T-helper 2 cell treated with Interferon-gamma antibody and Interleukin-4, amounts not matched to agents 5 μg/mL and 100 μg/mL, for 36 hours (primary cell): Measurements from ENCODE around the gene HIPK2.

Experiments used
- DNase-seq: peaks from one replicate; pipeline ENCODE4 v3.0.0; 2021; ENCODE audit warnings: low spot score
- H3K27ac Mint-ChIP-seq: one replicate; pipeline ENCODE4 v1.8.0; 2021; ENCODE audit warnings: mild to moderate bottlenecking, mixed read lengths
- H3K27me3 Mint-ChIP-seq: one replicate; pipeline ENCODE4 v1.8.0; 2021; ENCODE audit warnings: low read depth, mixed read lengths
- H3K36me3 Mint-ChIP-seq: one replicate; pipeline ENCODE4 v1.8.0; 2021; ENCODE audit warnings: low read depth, mixed read lengths
- H3K4me1 Mint-ChIP-seq: one replicate; pipeline ENCODE4 v1.8.0; 2021; ENCODE audit warnings: low read depth, mixed read lengths
- H3K4me3 Mint-ChIP-seq: one replicate; pipeline ENCODE4 v1.8.0; 2022; ENCODE audit warnings: mild to moderate bottlenecking, moderate library complexity, mixed read lengths
- H3K9me3 Mint-ChIP-seq: one replicate; pipeline ENCODE4 v1.8.0; 2021; ENCODE audit warnings: mixed read lengths

Gene HIPK2

DNA sequence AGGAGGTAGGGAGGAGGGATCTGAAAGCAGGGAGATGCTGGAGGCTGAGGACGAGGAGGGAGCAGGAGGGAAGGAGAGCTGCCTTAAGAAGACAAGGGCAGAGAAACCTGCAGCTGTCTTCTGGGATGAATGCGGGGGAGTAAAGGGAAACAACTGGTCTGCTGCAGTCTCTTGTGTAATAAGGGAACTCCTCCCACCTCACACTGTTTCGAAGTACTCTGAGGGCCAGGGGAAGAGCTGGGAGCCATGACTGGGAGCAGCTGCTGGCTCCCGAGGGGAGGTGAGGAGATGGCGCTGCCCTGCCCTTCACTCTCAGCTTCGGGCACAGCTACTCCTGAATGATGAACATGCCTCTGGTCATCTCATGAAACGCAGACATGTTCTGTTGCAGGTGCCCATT is 189.2 kb downstream of the HIPK2 start:
- Mint-ChIP-seq H3K27ac (no peak overlapping the region), H3K27me3 (no peaks in the 10 kb centered on the region), H3K36me3 (peaks cover 17% of the 10 kb centered on the region), H3K4me1 (peaks cover 2% of the 10 kb centered on the region), H3K9me3 (no peaks in the 10 kb centered on the region), H3K4me3 (no peak overlapping the region)
- no peak for DNase-seq

DNA sequence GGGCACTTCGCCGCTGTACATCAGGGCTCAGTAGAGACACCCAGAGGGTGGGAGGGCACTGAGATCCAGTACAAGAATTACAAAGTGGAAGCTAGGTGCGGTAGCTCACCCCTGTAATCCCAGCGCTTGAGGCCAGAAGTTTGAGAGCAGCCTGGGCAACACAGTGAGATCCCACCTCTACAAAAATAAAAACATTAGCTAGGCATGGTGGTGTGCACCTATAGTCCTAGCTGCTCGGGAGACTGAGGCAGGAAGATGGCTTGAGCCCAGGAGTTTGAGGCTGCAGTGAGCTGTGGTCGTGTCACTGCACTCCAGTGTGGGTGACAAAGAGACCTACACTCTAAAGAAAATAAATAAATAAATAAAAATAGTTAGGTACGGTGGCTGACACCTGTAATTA is 190.3 kb downstream of the HIPK2 start:
- H3K4me1 Mint-ChIP-seq = peaks cover 6% of the 10 kb centered on the region
- H3K36me3 Mint-ChIP-seq = peaks cover 15% of the 10 kb centered on the region
- H3K27me3 Mint-ChIP-seq = no peaks in the 10 kb centered on the region
- no peaks in the 10 kb centered on the region for H3K9me3 Mint-ChIP-seq
- no peak overlapping the region for H3K27ac Mint-ChIP-seq
- H3K4me3 Mint-ChIP-seq = no peak overlapping the region
- no peak for DNase-seq

DNA sequence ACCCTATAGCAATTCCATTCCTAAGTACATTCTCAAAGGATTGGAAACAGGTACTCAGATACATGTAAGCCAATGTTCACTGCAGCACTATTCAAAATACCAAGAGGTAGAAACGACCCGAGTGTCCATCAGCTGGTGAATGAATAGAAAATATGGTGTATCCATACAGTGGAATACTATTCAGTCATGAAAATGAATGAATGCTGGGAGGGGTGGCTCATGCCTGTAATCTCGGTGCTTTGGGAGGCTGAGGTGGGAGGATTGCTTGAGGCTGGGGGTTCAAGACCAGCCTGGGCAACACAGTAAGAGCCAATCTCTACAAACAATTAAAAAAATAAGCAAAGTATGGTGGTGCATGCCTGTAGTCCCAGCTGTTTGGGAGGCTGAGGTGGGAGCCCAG is 191.5 kb downstream of the HIPK2 start:
- H3K4me1 Mint-ChIP-seq = peaks cover 6% of the 10 kb centered on the region
- peaks cover 13% of the 10 kb centered on the region for H3K36me3 Mint-ChIP-seq
- no peaks in the 10 kb centered on the region for H3K9me3 Mint-ChIP-seq
- DNase-seq = no peak
- H3K27me3 Mint-ChIP-seq = no peaks in the 10 kb centered on the region
- no peak overlapping the region for H3K27ac Mint-ChIP-seq
- no peak overlapping the region for H3K4me3 Mint-ChIP-seq

DNA sequence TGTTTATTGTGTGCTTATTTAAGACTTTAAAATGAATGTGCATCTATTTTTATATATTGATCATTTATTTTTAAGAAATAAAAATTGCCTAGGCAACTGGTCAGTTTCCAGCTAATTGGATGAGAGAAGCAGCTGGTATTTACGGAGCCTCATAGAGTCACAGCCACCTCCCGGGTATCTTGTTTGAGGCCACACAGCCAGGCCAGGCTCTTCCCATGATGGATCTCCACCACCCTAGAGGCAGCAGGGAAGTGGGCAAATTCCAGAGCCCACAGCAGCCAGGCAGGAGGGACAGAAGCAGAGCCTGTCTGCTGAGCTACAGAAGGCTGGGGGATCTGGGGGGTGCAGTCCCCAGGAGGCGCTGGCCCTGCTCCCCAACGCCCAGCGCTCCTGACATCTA is 192.8 kb downstream of the HIPK2 start:
- Mint-ChIP-seq H3K27ac (no peak overlapping the region), H3K27me3 (no peaks in the 10 kb centered on the region), H3K9me3 (no peaks in the 10 kb centered on the region), H3K36me3 (peaks cover 12% of the 10 kb centered on the region), H3K4me3 (no peak overlapping the region), H3K4me1 (peaks cover 6% of the 10 kb centered on the region)
- DNase-seq = no peak

GRCh38 chr7:139583826-139584553 is 193.8 kb downstream of the HIPK2 start:
- H3K36me3 Mint-ChIP-seq = peaks cover 12% of the 10 kb centered on the region
- no peaks in the 10 kb centered on the region for H3K27me3 Mint-ChIP-seq
- no peak overlapping the region for H3K27ac Mint-ChIP-seq
- no peak for DNase-seq
- peaks cover 6% of the 10 kb centered on the region for H3K4me1 Mint-ChIP-seq
- no peaks in the 10 kb centered on the region for H3K9me3 Mint-ChIP-seq
- H3K4me3 Mint-ChIP-seq = no peak overlapping the region

DNA sequence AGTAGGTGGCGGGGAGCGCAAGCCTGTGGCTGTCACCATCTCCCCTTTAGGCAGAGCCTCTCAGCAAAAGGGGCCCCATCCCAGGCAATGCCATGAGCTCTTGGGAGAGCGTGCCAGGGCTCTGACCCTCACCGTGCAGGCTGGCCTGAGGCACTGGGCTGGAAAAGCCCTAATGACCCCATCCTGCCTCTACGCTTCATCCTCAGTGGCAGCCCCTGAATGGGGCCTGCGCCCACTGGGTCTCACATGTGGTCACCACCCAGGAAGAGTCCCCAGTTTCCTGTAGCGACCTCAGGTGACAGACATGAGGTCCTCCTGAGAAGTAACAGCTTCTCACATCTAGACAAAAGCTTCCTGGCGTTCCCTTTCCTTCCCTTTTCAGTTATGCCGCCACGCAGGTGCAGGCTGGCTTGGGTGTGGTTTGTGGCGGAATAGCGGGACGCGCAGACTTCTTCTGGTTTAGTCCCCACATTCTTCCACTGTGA is 195.1 kb downstream of the HIPK2 start:
- Mint-ChIP-seq H3K9me3 (no peaks in the 10 kb centered on the region), H3K36me3 (peaks cover 10% of the 10 kb centered on the region), H3K4me3 (no peak overlapping the region), H3K27me3 (no peaks in the 10 kb centered on the region), H3K27ac (no peak overlapping the region), H3K4me1 (peaks cover 4% of the 10 kb centered on the region)
- no peak for DNase-seq

- H3K27ac Mint-ChIP-seq = no peak overlapping the region
- H3K27me3 Mint-ChIP-seq = no peaks in the 10 kb centered on the region
- H3K36me3 Mint-ChIP-seq = peaks cover 11% of the 10 kb centered on the region
- DNase-seq = no peak
- no peaks in the 10 kb centered on the region for H3K9me3 Mint-ChIP-seq
- H3K4me1 Mint-ChIP-seq = peaks cover 4% of the 10 kb centered on the region
- no peak overlapping the region for H3K4me3 Mint-ChIP-seq
These were observed 195.6 kb downstream of the HIPK2 start for GRCh38 chr7:139582130-139582650.

- Mint-ChIP-seq H3K9me3 (no peaks in the 10 kb centered on the region), H3K27me3 (no peaks in the 10 kb centered on the region), H3K27ac (no peak overlapping the region), H3K36me3 (peaks cover 7% of the 10 kb centered on the region), H3K4me1 (peaks cover 4% of the 10 kb centered on the region), H3K4me3 (no peak overlapping the region)
- no peak for DNase-seq
These were observed 197.4 kb downstream of the HIPK2 start for GRCh38 chr7:139580435-139580834.

- H3K27me3 Mint-ChIP-seq = no peaks in the 10 kb centered on the region
- DNase-seq = no peak
- no peaks in the 10 kb centered on the region for H3K9me3 Mint-ChIP-seq
- no peak overlapping the region for H3K4me3 Mint-ChIP-seq
- H3K27ac Mint-ChIP-seq = no peak overlapping the region
- peaks cover 6% of the 10 kb centered on the region for H3K36me3 Mint-ChIP-seq
- no peaks in the 10 kb centered on the region for H3K4me1 Mint-ChIP-seq
These were observed 201.4 kb downstream of the HIPK2 start for GRCh38 chr7:139576179-139576973.

- H3K9me3 Mint-ChIP-seq = no peaks in the 10 kb centered on the region
- DNase-seq = no peak
- peaks cover 6% of the 10 kb centered on the region for H3K36me3 Mint-ChIP-seq
- H3K4me3 Mint-ChIP-seq = no peak overlapping the region
- no peak overlapping the region for H3K27ac Mint-ChIP-seq
- no peaks in the 10 kb centered on the region for H3K27me3 Mint-ChIP-seq
- no peaks in the 10 kb centered on the region for H3K4me1 Mint-ChIP-seq
These were observed 202.5 kb downstream of the HIPK2 start for GRCh38 chr7:139575338-139575680.

- Mint-ChIP-seq H3K4me1 (no peaks in the 10 kb centered on the region), H3K27me3 (no peaks in the 10 kb centered on the region), H3K9me3 (no peaks in the 10 kb centered on the region), H3K4me3 (no peak overlapping the region), H3K36me3 (peaks cover 6% of the 10 kb centered on the region), H3K27ac (no peak overlapping the region)
- no peak for DNase-seq
These were observed 203.0 kb downstream of the HIPK2 start for GRCh38 chr7:139574618-139575337.

DNA sequence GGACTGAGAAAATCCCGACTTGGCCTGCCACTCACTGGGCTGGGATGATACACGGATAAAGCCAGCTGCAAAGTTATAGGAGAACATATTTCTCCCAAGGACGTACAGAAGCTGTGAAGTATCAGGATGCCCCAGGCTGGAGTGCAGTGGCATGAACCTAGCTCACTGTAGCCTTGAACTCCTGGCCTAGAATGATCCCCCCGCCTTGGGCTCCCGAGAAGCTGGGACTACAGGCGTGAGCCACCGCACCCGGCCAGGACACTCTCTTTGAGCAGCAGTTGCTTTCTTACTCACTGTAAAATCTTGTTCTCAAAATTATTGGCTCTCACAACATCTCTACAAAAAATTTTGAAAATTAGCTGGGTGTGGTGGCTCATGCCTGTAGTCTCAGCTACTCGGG is 203.9 kb downstream of the HIPK2 start:
- Mint-ChIP-seq H3K27ac (no peak overlapping the region), H3K4me1 (no peaks in the 10 kb centered on the region), H3K36me3 (peaks cover 6% of the 10 kb centered on the region), H3K27me3 (no peaks in the 10 kb centered on the region), H3K9me3 (no peaks in the 10 kb centered on the region), H3K4me3 (no peak overlapping the region)
- no peak for DNase-seq

GRCh38 chr7:139572704-139573385 is 205.0 kb downstream of the HIPK2 start:
- H3K9me3 Mint-ChIP-seq = no peaks in the 10 kb centered on the region
- DNase-seq = no peak
- no peaks in the 10 kb centered on the region for H3K27me3 Mint-ChIP-seq
- H3K4me1 Mint-ChIP-seq = no peaks in the 10 kb centered on the region
- H3K27ac Mint-ChIP-seq = no peak overlapping the region
- no peak overlapping the region for H3K4me3 Mint-ChIP-seq
- H3K36me3 Mint-ChIP-seq = peaks cover 6% of the 10 kb centered on the region
